A204.1 (cell line): ENCODE results near the gene SMARCC1.
"Not testable (repeated sequence)": the region's sequence is repeated elsewhere in the genome, so short reads cannot be mapped to it uniquely, and the experiment has no call there.

Experiments
- FAIRE-seq: peaks from 2 replicates; lab custom pipeline; 2012; peaks lifted over from hg19 to GRCh38; lab: Jason Lieb, UNC

The SMARCC1 gene

DNA sequence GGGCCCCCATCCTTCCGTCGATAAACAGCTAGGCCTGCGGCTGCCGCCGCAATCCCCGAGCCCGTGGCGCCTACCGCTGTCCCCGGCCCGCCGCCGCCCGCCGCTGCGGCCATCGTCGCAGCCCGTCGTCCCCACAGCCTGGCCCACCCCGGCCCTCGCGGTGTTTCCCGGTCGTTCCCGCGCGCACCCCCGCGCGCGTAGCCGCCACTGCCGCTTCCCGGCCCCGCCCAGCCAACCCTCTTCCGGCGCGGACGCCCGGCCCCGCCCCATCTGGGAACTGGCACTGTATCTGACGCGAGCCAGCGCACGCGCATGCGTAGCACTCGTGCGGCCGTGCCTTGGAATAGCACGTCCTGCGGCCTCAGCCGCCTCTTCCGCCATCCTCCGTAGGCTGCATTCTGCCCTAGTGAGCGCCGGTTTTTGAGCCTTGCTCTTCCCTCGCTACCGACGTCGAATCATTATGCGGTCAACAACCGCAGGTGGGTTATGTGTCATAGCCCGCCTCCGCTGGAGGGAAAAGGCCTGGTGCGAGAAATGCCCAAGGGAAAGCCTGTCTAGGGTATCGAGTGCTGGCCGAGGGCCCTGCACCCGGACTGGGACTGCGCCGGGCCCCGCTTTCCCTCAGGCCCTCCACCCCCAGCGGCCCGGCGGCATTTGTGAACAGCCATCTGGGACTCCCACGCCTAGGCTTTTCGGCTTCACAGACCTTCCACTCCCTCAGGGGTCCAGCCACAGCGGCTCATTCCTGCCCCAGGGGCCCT lies at the start of gene SMARCC1:
SMARCC1 (minus strand) TSS at position 209 of the 761 bp plus-strand sequence; CDS start at position 113, 96 bp downstream.
- no peak for FAIRE-seq

DNA sequence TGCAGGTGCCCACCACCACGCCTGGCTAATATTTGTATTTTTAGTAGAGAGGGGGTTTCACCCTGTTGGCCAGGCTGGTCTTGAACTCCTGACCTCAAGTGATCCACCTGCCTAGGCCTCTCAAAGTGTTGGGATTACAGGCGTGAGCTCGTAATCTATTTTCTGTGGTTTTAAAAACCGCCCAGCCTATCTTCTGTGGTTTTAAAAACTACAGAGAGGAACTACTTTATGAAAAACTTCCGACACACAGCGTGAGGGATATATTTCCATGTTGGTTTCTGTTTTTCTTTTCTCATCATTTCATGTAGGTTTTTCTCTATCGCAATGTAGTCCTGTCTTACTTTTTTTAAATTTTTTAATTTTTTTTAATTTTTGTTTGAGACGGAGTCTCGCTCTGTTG lies 47.8 kb upstream of the SMARCC1 start:
- FAIRE-seq = not testable (repeated sequence)

DNA sequence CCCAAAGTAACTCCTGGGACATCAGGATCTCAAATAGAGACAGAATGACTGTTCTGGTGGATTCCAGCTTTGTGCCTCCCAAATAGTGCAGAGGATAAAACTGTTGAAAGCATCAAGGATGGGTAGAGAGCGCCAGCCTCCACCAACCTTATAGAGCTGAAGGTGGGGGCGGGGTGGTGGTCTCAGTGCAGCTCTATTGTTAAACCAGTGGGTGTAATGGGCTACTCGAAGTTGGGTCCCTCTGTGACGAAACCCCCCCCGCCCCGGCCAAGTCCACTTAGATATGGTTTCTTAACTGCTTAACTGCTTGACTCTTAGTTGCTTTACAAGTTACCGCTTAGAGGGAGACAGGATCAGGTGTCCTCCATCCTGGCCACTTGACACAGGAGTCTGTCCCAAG lies 43.9 kb upstream of the SMARCC1 start:
- no peak for FAIRE-seq

DNA sequence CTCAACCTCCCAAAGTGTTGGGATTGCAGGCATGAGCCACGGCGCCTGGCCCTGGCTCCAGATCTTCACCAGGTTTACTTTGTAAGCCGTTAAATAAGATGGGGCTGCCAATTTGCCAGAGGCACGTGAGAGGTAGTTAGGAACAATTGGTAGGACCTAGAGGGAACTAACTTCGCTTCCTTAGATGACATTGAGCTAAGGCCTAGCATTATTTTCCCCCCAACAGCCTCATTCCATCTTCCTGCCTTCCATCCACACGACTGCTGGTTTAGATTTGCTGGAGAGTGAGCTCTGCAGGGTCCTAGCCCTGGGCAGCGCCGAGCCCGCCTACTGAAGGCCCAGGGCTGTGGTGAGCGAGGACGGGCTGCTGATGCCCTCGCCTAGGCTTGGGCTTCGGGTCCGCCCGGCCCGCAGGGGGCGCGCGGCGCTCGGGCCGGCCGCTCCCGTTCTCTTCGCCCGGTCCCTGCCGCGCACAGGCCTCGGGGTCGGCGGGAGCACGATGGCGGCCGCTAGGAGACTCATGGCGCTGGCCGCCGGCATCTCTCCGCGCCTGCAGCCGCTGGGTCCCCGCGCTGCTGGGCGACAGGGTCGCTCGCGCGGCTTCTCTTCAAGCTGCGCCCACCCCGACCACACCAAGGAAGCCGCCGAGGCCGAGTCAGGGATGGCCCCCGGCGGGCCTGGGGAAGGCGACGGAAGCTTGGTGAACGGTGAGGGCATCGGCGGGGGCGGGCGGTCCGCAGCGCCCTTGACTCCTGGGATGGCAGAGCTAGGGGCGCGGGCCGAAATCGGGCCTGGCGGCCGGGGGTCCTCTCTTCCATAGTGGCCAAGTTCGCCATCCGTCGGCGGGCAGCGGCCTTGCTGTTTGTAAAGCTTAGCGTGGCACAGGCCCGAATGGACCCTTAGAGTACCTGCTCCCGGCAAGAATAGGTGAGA lies 43.1 kb upstream of the SMARCC1 start:
- FAIRE-seq = no peak

- FAIRE-seq = no peak
Observed at GRCh38 chr3:47817609-47818008, 35.9 kb upstream of the SMARCC1 start.

DNA sequence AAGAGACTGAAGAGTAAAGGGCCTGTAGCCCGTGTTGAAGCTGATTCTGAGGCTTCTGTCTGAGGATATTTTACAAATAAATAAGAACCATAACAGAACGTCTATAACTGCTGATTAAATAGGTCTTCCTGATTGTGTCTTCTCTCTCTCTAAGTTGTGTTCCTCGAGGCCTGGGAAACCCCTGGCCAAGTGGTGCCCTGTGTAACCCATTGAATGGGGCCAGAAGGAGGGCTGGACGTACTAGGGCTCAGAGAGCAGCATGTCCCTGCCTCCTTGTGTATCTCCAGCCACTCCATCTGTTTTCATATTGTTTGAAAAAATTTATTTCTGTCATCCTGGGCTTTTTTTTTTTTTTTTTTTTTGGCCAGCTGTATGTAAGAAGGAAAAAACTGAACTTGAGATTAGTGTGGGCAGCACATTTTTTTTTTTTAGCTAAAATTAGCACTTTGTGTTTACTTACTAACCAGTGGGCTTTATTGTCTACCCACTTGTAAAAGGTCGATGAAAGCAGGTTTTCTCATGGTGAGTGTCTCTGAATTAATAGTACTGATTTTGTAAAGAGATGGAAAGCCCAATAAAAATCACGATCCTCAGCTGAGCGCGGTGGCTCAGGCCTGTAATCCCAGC lies 32.0 kb upstream of the SMARCC1 start:
- FAIRE-seq = no peak

- FAIRE-seq = no peak
Observed at GRCh38 chr3:47804577-47804976, 22.9 kb upstream of the SMARCC1 start.

DNA sequence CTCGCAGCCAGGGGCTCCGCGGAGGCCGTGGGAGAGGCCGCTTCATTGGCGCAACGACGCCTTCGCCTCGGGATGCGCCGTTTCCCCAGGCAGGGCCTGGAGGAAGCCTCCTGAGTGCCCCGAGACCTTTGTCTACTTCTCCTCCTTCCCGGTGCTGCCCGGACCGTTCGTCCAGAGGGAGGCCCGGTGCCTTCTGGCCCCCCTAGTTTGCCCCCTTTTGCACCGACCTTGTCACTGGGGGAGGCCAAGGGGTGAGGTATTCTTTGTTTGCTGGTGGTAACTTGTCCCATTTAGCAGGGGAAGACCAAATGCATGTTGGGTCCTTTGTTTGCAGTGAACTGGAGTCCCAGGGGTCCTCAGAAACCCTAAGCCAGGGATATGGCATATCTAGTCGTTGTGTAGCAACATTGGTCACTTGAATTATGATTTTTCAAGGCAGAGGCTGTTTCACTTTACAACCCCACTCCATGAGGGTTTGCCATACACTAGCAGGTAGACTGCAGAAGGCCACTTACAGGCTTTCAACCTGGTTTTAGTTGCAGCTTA lies 21.9 kb upstream of the SMARCC1 start:
- no peak for FAIRE-seq

DNA sequence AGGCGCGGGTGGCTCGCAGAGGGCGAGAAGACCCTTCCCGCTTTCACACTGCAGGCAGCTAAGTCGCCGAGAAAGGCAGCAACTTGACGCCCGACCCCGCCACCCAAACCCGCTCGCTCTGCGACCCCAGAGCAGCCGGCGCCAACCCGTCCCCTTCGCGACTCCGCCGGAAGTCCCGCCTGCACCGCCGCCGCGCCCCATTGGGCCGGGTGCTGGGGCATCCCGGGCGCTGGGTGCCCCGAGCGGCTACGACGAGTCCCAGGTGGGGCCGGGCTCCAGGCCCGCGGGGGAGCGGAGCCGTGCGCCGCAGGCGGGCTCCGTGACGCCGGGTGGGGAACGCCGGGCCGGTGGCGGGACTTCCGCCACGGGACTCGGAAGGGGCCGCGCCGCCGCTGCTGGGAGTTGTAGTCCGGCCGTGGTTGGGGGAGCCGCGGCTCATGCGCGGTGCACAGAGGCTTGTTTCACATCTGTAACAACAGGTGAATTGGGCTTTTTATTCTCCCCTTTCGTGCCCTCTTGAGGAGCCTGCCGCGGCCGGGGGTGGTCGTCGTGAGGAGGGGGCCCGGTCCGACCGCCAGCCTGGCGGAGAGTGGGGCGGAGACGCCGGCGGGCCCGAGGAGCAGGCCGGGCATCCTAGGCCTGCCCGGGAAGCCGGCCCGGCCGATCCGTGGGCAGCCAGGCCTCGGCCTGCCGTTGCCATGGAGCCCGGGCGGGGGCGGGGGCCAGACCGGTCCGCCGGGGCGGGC lies 21.2 kb upstream of the SMARCC1 start, which contains the start of gene DHX30:
DHX30 (plus strand) TSS at position 405 of the 746 bp plus-strand sequence. CDS start 7,546 bp downstream, outside the sequence.
- no peak for FAIRE-seq

DNA sequence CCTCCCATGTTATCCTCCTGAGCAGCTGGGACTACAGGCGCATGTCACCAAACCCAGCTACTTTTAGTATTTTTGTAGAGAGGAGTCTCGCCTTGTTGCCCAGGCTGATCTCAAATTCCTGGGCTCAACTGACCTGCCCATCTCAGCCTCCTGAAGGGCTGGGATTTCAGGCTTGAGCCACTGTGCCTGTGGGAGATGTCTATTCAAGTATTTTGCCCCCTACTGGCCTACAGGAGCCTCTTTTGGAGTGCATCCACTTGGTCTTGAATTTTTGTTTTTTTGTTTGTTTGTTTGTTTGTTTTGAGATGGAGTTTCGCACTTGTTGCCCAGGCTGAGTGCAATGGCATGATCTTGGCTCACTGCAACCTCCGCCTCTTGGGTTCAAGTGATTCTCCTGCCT lies 18.0 kb upstream of the SMARCC1 start:
- FAIRE-seq = no peak

- FAIRE-seq = no peak
Observed at GRCh38 chr3:47794544-47794943, 12.9 kb upstream of the SMARCC1 start.

- FAIRE-seq = no peak
Observed at GRCh38 chr3:47792699-47793098, 11.0 kb upstream of the SMARCC1 start.

DNA sequence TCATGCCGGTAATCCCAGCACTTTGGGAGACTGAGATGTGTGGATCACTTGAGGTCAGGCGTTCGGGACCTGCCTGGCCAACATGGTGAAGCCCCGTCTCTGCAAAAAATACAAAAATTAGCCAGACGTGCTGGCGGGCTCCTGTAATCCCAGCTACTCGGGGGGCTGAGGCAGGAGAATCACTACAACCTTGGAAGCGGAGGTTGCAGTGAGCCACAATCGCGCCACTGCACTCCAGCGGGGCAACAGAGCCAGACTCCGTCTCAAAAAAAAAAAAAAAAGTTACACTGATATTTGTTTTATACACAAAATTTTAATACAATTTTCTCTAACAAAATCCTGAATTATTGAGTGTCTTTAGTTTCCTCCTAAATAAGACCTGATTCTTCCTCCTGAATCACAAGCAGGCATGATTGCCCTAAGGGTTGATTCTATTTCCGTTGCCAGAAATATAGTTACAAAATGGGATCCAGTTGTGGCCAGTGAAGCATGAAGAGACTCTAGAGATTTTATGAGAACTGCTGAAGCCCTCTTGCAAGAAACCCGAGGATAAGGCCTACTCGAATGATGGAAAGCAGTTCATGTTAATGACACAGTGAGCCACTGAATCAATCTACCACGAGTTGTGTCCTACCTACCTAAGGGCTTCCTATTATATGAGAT lies 9.6 kb upstream of the SMARCC1 start:
- no peak for FAIRE-seq

GRCh38 chr3:47783673-47784072 lies 2.0 kb upstream of the SMARCC1 start:
- no peak for FAIRE-seq

DNA sequence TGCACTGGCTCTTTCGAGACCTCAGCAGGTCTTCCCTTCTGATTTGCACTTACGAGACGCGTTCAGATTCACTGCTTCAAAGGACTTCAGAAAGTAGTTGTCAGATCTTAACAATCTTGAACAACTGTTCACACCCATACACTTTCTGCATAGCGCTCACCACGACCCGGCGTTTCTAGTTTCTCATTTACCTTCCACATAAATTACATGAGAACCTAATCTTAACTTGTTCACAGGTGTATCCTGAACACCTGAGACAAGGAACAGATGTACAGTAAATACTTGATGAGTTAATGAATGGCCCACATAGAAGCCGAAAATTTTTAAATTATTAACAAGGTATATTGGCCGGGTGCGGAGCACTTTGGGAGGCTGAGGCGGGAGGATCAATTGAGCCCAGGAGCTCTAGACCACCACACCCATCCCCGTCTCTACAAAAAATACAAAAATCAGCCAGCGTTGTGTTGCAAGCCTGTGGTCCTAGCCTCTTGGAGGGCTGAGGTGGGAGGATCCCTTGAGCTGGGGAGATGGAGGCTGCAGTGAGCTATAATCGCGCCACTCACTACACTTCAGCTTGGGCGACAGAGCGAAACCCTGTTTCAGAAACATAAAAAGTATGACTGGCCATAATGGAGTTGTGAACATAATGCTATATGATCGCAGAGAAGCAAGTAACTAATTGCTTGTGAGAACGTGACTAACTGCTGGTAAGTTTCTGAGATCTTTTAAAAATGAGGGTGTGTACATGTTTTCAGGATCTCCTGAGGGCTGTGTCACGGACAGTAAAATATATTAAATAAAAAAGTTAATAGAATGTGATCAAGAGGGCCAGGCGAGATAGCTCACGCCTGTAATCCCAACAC lies 984 bp upstream of the SMARCC1 start:
- no peak for FAIRE-seq

DNA sequence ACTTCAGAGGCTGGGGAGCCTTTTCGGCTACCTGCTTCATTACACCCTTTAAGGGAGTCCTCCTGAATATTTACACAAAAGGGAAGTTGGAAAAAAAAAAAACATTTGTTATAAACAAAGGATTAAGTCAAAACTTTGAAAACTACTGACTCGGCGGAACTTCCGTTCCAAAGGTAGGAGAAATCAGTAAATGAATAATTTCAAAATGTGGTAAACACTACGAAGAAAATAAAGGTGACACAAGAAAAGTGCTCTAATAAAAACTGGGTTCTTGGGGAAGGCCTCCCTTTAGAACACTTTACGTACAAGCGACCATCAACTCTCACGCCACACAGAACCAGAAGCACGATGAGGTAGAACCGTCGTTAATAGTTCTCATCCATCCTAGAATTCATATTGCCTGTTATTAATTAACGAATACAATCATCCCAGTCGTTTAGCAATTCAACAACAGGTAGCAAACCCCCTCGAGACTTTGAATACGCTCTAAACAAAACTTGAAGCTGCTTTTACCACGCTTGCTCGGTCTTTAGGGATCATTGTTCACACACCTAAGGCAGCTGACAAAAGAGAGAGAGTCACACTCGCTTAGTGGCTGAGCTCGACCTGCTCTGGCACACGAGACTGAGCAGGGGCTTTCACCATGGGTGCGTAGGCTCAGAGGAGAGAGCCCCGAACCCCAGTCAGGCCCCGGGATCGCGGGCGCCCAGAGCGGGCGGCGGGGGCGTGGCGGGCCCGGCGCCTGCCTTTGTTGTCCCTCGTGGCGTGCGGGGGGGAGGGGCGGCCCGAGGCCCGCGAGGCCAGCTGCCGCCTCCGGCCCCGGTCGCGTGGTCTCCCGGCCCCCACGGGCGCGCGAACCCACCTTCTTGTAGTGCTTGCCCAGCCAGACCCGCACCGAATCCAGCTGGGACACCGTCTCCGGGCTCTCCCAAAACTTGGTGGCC lies 680 bp downstream of the SMARCC1 start:
- no peak for FAIRE-seq

DNA sequence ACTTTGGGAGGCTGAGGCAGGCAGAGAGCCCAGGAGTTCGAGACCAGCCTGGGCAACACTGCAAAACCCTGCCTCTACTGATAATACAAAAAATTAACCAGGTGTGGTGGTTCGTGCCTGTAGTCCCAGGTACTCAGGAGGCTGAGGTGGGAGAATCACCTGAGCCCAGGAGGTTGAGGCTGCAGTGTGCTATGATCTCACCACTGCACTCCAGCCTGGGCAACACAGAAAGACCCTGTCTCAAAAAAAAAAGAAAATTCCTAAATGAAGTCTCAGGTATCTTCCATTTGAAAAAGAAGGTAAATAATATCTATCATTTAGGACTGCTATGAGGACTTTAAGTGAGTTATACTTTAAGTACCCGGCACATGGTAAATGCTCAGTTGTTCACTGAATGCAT lies 2.9 kb downstream of the SMARCC1 start:
- no peak for FAIRE-seq

DNA sequence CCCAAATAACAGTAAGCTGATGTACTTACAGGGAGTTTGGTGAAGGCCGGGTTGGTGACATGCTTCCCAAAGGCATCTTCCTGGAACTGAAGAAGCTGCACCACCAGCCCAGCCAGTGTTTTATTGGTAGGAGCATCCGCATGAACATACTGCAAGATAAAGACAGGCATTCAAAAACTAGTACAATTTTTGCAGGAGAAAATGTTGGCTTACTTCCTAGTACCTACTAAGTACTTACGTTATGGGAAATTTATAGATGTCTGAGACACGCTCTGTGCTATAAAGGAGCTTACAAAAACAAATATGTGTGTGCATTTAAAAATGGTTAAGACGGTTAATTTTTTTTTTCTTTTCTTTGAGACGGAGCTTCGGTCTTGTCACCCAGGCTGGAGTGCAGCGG lies 8.9 kb downstream of the SMARCC1 start:
- FAIRE-seq = no peak

GRCh38 chr3:47772047-47772446 lies 9.6 kb downstream of the SMARCC1 start:
- FAIRE-seq = no peak
